Measurements from ENCODE around the gene EREG.

Gene EREG

DNA sequence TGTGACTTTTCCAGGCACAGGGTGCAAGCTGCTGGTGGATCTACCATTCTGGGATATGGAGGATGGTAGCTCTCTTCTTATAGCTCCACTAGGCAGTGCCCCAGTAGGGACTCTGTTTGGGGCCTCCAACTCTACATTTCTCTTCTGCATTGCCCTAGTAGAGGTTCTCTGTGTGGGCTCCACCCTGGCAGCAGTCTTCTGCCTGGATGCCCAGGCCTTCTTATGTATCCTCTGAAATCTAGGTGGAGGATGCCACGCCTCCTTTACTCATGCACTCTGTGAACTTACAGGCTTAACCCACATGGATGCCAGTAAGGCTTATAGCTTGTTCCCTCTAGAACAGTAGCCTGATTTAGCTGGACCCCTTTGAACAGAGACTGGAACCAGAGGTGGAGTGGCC lies 20.9 kb upstream of the EREG start:
- DNase-seq (ENCODE audit: low read depth), result no peak

DNA sequence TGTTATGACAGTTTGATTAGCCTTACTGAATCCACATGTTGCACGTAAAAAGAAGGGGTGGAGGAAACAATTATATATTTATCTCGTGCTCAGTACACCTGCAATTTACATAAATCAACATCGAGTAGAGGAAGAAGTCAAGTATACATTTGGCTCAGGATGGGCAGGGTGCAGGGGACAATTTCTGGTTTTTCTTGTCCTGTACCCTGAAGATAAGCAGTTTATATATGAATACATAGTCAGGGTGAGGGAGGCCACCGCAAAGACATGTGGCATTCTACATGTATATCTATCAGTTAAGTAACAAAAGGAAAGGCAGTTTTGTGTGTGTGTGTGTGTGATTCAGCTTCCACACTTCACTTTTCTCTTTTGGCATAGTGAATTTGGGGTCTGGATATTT lies 11.1 kb upstream of the EREG start:
- no peak for DNase-seq (ENCODE audit: low read depth)

DNA sequence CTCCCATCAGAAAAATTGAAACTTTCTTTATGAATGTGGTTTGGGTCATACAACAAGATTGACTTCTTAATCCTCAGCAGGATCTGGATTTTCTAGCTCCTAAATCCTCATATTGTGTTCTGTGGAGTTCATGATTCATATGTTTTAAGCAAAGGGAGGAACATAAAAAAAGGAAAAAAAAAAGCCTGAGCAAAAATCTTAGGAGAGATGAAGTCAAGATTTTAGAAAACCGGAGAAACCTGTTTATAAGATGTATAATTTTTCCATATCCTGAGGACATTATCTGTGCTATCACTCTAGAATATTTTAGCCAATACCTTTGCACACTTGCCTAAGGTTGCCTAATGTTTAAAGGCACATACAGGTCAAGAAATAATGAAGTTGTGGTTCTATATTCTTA lies 7.0 kb upstream of the EREG start:
- DNase-seq (ENCODE audit: low read depth), result no peak

DNA sequence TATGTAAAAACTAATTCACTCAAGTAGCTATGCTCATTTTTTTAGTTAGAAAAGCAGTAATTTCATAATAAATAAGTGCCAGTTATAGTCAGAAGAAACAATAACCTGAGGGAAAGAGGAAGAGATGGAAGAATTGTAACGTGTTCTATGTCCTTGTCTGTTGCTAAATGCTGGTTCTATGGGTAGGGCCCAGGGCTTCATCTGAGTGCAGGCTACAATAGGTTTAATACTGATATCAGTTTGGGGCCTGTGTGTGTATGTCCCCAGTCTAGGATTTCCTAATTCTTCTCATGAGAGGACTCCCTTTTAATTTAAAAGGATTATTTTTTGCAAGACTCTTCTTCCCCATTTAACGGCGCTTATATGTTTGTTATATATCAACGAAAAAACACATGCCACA lies 3.3 kb upstream of the EREG start:
- DNase-seq (ENCODE audit: low read depth), result no peak

DNA sequence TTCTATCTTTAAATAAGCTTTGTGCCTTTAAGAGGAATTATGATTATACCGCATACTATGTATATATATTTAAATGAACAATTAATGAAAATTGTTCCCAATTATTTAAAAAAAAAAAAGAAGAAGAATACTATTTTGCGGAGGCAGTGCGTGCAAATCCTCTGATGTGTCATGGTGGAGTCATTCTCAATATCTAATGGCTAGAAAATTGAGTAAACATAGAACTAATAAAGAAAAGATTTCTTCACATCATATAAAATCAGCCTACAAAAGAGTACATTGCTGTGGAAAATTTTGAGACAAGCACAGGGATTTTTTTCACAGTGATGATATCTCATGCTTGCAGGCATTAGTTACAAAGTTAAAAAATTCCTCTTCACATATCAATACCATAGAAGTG lies 2.6 kb upstream of the EREG start:
- DNase-seq (ENCODE audit: low read depth), result no peak

DNA sequence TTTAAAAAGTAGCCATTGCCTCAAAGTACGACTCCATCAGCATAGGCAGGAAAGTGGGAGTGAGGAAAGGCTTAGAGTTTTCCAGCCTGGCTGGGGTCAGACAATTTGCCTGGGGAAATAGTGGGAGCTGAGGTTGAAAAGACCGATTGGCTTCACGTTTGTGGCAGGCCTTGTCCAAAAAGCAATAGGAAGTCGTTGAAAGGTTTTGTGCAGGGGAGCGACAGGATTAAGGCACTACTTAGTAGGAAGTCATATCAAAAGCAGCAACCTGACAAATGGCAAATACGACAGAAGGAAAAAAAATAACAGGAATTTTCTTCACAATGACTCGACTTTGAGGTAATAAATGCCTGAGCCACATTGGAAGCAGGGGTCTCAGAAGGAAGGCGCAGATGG lies 691 bp upstream of the EREG start:
- DNase-seq (ENCODE audit: low read depth), result no peak

DNA sequence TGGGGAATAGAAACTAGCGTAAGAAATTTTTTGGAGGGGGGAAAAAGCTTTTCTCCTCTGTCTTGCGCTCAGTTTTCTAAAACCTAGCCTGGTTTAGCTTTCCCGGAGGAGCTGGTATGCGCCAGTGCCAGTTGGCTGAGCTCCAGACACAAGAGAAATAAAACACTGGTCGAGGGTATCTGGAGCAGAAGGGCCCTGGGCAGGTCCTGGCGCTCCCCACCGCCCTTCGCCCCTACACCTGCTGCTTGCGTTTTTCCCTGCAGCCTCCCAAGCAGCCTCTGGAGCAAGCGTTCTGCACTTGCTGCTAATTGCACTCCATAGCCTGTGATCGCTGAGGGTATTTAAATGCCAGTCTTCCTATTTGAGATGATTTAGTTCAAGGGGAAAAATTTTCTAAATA lies 816 bp downstream of the EREG start:
- DNase-seq (ENCODE audit: low read depth), result no peak

DNA sequence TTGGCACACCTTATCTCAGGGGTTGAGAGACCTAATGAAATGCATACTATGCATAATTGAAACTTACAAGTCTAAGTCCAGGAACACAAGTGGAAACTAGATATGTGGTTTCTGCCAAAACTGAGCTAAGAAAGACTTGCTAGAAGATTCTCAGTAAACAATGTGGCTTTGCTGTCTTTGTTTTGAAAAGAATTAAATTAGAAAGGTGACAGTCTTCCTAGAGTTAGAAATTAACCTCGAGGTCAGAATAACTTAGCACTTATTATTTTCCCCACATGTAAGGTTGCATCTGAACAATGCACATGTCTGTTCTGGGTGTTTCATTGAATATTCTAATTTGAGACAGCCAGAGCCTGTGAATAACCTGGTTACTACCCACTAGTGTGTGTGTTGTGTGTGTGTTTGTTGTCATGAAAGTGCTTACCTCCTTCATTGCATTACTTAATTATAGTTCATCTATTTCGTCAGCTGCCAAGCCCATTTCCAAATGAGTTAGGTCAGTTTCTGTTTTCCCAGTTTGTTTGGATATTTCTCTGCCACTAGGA lies 1.5 kb downstream of the EREG start:
- DNase-seq (ENCODE audit: low read depth), result no peak

DNA sequence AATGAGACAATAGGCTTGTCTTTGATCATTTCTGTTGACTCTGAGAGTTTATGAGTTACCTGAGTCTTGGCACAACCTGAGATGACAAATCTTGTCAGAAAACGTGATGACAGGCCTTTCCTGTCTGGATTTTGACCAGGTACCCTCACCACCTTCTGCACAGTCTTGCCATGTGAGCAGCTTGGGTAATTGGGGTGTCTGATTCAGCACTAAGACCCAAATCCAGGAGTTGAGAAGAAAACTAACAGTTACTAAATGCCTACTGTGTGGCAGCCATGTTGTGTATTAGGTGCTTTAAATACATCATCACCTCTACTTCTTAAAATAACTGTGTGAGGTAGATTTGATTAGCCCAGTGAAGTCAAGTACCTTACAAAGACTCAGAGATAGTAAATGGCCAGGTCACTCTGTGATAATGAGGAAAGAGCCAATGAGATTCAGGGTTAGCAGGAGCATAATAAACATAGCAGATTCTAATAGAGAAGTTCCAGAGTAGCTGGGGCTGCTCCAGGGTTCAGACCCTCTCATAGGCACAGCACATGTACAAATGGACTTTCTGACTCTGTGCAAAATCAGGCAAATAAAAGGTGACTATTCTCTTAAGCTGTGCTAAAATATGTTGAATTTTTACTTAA lies 2.8 kb downstream of the EREG start:
- DNase-seq (ENCODE audit: low read depth), result no peak

DNA sequence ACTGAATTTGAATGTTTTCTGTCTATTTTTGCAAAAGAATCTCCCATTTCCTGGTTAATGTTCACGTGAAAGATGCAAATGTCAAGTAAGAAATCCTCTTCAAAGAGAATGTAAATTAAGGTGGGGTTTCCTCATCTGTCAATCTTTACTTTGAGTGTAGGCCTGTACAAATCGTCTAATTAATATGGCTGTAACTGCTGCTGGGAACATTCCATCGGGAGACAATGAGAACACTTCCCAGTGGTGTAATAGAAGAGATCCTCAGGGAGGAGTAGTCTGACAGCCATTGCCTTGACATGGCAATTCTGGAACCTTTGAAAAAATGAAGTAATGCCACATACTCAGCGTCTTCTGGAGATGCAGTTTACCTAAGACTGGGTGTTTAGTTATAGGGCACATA lies 3.7 kb downstream of the EREG start:
- no peak for DNase-seq (ENCODE audit: low read depth)

DNA sequence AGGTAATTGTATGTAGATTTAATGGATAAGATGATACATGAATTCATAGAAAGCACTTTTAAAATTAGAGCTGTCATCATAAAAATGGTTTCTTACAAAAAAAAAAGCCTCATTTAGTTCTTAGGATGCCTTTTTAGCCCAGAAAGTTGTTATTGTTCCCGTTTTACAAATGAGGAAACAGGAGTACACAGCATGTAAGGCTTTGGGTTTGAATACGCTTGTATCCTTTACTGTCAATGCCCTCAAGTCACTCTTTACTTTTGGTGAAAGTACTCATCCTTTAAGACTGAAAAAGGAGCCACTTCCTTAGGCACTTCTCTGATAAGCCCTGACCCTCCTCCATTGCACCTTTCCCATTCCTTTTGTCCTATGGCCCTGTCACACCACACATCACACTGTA lies 4.9 kb downstream of the EREG start:
- DNase-seq (ENCODE audit: low read depth), result no peak

DNA sequence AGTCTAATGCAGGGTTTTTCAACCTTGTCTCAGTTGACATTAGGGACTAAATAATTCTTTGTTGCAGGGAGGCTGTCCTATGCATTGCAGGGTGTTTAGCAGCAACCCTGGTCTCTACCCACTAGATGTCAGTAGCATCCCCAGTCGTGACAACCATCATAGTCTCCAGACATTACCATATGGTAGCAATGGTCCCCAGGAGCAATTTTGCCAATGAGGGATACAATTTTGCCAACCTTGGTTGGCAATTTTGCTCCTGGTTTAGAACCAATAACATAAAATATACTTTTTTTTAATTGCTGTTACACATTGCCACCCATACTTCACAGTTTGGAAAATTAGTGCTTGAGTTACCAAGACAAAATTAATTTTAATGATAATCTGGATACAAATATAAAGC lies 6.0 kb downstream of the EREG start:
- DNase-seq (ENCODE audit: low read depth), result no peak

DNA sequence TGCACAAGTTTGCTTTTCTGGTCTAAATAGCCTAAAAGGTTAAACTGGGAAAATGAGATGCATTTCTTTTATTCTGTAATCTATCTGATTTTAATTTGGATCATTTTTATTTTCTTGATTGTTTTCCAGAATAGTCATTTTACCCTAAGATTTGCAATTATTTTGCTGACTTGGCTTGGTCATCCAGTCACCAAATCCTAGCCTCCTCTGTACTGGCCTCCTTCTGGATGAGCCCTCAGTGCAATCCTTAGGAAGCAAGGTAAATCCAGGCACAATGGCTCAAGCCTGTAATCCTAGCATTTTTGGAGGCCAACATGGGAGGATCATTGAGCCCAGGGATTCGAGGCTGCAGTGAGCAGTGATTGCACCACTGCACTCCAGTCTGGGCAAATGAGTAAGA lies 9.2 kb downstream of the EREG start:
- no peak for DNase-seq (ENCODE audit: low read depth)

DNA sequence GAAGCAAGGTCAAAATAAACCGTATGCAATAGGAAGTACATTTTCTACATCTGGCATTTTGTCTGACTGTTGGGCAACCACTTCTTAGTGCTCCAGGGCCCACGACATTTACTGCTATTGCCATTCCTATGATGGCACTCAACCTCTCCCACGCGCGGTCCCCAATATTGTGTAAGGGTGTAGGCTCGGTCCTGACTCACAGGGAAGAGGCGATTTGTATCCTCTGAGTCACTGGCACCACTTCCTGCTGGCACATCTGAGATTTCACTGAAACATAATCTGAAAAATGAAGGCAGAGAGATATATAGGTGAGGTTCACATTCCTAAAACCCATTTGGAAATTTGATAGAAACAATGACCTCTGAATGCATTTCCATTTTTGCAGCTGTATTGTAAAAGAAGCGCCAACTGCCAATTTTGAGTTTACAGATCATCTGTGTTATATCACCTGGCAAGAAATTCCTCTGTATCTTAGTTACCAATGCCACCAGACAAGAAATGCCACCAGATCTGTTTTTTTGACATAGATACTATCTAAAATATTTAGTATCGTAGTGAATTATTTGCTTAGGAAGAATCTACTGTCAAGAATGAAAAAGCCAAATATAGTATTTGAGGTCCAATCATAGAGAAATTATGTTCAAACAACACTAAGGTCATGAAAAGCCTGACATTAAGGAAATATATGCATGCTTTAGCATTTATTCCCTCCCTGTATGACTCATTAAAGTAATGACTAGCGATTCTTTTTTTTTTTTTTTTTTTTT lies 9.8 kb downstream of the EREG start:
- no peak for DNase-seq (ENCODE audit: low read depth)

DNA sequence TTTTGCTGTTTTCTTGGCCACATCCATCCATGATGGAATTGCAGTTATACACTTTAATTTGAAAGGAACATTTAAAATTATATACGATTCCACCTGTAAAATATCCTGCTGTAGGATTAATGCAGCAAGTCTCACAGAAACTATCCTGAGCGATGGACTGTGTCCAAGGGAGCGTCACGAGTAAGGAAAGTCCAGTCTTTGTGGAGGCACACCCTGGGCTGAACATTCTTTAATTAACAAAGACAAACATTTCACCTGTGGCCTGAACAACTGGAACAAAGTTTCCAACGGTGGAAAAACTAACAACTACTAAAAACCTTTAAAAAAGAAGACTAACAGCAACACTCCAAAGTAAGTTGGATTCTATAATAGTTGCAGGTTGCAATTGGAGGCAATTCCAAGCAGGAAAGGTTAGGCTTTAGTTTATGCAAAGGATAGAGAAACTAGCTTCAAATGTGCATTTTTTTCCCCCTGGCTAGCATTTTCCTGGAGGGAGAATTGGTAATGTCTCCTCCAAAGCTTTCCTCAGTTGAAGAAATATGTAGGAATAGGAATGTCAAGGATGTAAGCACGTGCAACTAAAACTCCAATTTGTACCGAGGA lies 11.0 kb downstream of the EREG start:
- no peak for DNase-seq (ENCODE audit: low read depth)

DNA sequence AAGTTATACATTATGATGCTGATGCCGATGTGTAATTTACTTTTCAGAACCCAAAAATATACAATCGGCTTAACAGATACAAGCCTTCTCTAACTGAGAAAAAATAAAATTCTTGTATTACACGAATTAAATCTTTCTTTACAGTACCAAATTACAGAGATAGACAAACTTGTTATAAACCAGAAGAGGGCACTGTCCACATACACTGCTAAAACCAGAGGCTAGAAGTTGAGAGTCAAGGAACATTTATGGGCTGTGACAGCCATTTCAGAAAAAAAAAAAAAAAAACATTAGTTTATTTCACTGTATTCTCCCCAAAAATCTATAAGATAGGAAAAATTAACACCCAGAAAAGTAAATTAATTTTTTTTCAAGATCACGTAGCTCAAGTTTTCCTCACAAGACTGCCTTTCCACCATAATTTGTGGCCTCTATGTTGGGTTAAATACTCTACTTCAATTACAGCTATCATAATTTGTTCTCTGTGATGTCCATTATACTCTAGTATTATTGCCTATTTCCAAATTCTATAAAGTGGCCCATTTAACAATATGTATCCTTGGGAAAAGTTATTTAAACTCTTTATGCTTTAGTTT lies 12.0 kb downstream of the EREG start:
- no peak for DNase-seq (ENCODE audit: low read depth)

DNA sequence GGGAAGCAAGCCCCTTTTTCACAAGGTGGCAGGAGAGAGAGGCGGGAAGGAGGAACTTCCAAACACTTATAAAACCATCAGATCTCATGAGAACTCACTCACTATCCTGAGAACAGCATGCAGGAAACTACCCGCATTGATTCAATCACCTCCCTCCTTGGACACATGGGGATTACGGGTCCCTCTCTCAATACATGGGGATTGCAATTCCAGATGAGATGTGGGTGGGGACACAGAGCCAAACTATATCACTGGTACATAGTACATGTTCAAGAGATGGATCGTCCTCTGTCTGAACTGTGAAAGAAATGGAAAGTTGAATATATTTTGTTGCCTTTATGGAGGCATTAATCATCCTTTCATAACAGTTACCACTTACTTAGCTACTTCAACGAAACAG lies 12.8 kb downstream of the EREG start:
- DNase-seq (ENCODE audit: low read depth), result no peak

DNA sequence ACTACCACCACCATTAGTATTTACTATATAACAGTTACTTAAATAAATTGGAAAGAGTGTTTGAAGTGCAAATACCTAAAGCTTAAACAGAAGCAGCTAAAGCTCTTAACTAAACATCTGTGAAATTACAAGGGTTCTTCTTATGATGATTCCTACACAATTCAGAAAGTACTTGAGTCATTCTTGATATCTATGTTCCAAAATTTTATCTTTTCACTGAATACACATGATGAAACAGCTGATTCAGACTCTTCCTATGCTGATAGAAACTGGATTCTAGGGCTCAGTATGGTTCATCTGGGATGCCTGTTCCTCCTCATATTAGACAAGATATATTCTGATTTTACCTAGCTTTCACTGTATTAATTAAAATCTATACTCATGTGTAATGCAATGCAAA lies 13.6 kb downstream of the EREG start:
- DNase-seq (ENCODE audit: low read depth), result no peak

DNA sequence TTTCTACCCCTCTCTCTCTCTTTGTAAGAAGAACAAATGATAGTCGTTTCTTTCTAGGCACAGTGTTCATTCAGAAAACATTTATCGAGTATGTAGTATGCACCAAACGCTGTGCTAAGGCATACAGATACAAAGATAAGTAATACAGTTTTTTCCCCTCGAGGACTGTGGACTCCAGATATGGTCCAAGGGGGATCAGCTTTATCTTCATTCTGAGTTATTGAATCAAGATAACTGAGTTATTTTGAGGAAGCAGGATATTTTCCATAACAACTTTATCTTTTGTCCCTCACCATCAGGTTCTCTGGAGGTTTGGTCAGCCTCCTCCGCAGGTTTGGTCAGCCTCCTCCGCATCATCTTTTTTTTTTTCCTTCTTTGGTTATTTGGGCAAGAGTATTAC lies 15.0 kb downstream of the EREG start:
- no peak for DNase-seq (ENCODE audit: low read depth)

DNA sequence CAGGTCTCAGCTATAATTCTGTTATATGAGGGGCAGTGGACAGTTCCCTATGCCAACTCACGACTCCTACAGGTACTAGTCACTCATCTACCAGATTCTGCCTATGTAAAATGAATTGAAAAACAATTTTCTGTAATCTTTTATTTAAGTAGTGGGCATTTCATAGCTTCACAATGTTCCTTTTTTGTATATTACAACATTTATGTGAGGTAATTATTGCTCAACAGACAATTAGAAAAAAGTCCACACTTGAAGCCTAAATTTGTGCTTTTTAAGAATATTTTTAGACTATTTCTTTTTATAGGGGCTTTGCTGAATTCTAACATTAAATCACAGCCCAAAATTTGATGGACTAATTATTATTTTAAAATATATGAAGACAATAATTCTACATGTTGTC lies 20.4 kb downstream of the EREG start:
- no peak for DNase-seq (ENCODE audit: low read depth)

DNA sequence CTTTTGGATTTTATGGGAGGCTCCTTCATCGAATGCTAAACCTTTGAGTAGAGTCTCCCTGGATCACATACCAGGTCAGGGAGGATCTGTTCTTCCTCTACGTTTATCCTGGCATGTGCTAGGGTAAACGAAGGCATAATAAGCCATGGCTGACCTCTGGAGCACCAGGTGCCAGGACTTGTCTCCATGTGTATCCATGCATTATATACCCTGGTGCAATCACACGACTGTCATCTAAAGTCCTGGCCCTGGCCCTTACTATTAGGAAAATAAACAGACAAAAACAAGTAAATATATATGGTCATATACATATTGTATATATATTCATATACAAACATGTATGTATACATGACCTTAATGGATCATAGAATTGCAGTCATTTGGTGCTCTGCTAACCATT lies 21.2 kb downstream of the EREG start:
- no peak for DNase-seq (ENCODE audit: low read depth)

DNA sequence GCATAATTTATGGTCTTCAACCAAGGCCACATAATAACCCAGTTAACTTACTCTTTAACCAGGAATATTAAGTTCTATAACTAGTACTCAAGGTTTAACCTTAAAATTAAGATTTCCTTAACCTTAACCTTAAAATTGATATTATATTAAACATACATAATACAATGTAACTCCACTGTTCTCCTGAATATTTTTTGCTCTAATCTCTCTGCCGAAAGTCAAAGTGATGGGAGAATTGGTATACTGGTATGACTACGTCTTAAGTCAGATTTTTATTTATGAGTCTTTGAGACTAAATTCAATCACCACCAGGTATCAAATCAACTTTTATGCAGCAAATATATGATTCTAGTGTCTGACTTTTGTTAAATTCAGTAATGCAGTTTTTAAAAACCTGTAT lies 22.8 kb downstream of the EREG start:
- DNase-seq (ENCODE audit: low read depth), result no peak

DNA sequence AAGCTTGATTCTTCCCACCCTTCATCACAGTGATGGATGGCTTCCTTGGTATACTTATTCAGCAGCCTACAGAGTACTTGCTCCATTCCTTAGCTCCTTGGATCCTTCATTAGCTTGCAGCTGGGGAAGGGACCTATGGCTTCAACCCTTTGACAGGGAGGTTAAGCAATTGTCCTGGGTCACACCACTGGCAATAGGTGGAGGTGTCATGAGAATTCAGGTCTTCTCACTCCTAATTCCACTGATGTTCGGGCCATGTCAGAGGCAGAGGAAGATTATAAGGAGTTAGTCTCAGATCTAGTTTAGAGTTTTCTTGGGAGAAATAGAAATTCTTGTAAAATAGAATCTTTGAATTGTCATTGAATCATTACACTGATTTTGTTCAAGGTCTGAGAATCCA lies 24.5 kb downstream of the EREG start:
- no peak for DNase-seq (ENCODE audit: low read depth)

Data from CMK (cell line).